ENCODE measurements around the gene AP1AR.

Gene AP1AR

GRCh38 chr4:112231779-112232713 is at the start of gene AP1AR:
Gene AP1AR (plus strand): TSS chr4:112231787. CDS start chr4:112232092, 305 bp downstream.
- Histone ChIP-seq H2AFZ (ENCODE audit: low read length) (peak within 1 kb of the TSS; percentile 66), H3K4me1 (ENCODE audit: insufficient read depth, low read length, severe bottlenecking) (peaks cover 31% of the 10 kb centered on the region), H3K4me2 (ENCODE audit: low read length) (peak within 1 kb of the TSS; percentile 90), H3K27me3 (ENCODE audit: insufficient read depth, low read length) (no peaks in the 10 kb centered on the region), H3F3A (ENCODE audit: insufficient read depth, low read length) (no peaks in the 10 kb centered on the region), H3K9ac (ENCODE audit: low read length) (peak within 1 kb of the TSS; percentile 84), H3K36me3 (ENCODE audit: insufficient read depth, low read length) (no peaks in the 10 kb centered on the region), H3K79me2 (ENCODE audit: insufficient read depth, low read length) (no peaks in the 10 kb centered on the region), H4K20me1 (ENCODE audit: insufficient read depth, low read length) (no peaks in the 10 kb centered on the region), H3K27ac (ENCODE audit: low read depth, low read length, poor library complexity, severe bottlenecking) (peak within 1 kb of the TSS; percentile 84), H3K9me3 (ENCODE audit: low read length) (no peaks in the 10 kb centered on the region), H3K4me3 (ENCODE audit: low read depth, low read length, poor library complexity, severe bottlenecking) (peak within 1 kb of the TSS; percentile 85), H3K9me2 (ENCODE audit: low read depth, low read length) (no peaks in the 10 kb centered on the region)
- TF ChIP-seq EZH2 (IDR thresholded peaks at IDR 0.05; ENCODE audit: borderline replicate concordance, low read length), result no peak
- TF ChIP-seq, protein P1, sequence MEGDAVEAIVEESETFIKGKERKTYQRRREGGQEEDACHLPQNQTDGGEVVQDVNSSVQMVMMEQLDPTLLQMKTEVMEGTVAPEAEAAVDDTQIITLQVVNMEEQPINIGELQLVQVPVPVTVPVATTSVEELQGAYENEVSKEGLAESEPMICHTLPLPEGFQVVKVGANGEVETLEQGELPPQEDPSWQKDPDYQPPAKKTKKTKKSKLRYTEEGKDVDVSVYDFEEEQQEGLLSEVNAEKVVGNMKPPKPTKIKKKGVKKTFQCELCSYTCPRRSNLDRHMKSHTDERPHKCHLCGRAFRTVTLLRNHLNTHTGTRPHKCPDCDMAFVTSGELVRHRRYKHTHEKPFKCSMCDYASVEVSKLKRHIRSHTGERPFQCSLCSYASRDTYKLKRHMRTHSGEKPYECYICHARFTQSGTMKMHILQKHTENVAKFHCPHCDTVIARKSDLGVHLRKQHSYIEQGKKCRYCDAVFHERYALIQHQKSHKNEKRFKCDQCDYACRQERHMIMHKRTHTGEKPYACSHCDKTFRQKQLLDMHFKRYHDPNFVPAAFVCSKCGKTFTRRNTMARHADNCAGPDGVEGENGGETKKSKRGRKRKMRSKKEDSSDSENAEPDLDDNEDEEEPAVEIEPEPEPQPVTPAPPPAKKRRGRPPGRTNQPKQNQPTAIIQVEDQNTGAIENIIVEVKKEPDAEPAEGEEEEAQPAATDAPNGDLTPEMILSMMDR (IDR thresholded peaks at IDR 0.05; ENCODE audit: low read length), result peak; percentile 58

DNA sequence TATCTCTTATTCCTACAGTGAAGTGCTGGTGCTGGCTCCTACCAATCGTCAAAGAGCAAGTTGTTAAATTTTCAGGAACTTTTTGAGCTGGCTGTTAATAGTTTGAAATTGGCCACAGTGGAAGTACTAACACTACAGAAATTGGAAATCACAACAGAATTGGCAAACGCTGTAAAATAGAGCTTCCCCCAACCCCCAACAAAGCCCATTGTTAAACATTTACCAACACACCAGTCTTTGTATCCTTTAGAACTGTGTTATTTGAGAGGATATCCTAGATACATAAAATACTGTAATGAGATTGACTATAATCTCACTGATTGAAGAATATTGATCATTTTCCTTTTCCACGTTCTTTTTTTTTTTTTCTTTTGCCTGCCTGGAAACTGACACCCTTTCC is 49.0 kb upstream of the AP1AR start:
- Histone ChIP-seq H4K20me1 (ENCODE audit: insufficient read depth, low read length) (no peaks in the 10 kb centered on the region), H3K9me2 (ENCODE audit: low read depth, low read length) (no peaks in the 10 kb centered on the region), H3K9ac (ENCODE audit: low read length) (no peak overlapping the region), H3K4me2 (ENCODE audit: low read length) (no peak overlapping the region), H3K4me3 (ENCODE audit: low read depth, low read length, poor library complexity, severe bottlenecking) (no peak overlapping the region), H3K9me3 (ENCODE audit: low read length) (no peaks in the 10 kb centered on the region), H3K4me1 (ENCODE audit: insufficient read depth, low read length, severe bottlenecking) (no peaks in the 10 kb centered on the region), H3K27ac (ENCODE audit: low read depth, low read length, poor library complexity, severe bottlenecking) (no peak overlapping the region), H3K36me3 (ENCODE audit: insufficient read depth, low read length) (no peaks in the 10 kb centered on the region), H3K27me3 (ENCODE audit: insufficient read depth, low read length) (no peaks in the 10 kb centered on the region), H2AFZ (ENCODE audit: low read length) (no peak overlapping the region), H3K79me2 (ENCODE audit: insufficient read depth, low read length) (no peaks in the 10 kb centered on the region), H3F3A (ENCODE audit: insufficient read depth, low read length) (no peaks in the 10 kb centered on the region)
- no peak for TF ChIP-seq EZH2 (IDR thresholded peaks at IDR 0.05; ENCODE audit: borderline replicate concordance, low read length)
- TF ChIP-seq, protein P1 (IDR thresholded peaks at IDR 0.05; ENCODE audit: low read length), result no peak

DNA sequence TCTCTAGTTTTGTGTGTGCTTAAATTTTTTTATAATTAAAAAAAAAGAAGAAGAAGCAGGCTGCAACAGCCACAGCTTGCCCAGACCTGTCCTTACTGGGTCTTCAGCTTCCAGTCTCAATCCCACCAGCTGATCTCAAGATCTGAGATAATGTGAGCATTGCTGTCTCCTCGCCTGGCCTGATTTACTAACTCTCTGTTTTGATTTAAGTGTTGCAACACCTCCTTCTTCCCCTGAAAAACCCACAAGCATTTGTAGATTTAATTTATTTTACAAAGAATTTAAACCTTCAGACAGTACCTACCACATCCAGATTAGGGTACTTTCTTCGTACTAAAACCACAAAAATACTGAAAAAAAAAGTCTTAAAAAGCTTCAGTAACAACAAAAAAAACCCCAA is 48.3 kb upstream of the AP1AR start:
- TF ChIP-seq, protein P1 (IDR thresholded peaks at IDR 0.05; ENCODE audit: low read length), result no peak
- no peak for TF ChIP-seq EZH2 (IDR thresholded peaks at IDR 0.05; ENCODE audit: borderline replicate concordance, low read length)
- no peak overlapping the region for H3K4me3 ChIP-seq (ENCODE audit: low read depth, low read length, poor library complexity, severe bottlenecking)
- no peaks in the 10 kb centered on the region for H3K9me2 ChIP-seq (ENCODE audit: low read depth, low read length)
- H4K20me1 ChIP-seq (ENCODE audit: insufficient read depth, low read length), result no peaks in the 10 kb centered on the region
- no peaks in the 10 kb centered on the region for H3F3A ChIP-seq (ENCODE audit: insufficient read depth, low read length)
- no peaks in the 10 kb centered on the region for H3K9me3 ChIP-seq (ENCODE audit: low read length)
- H3K36me3 ChIP-seq (ENCODE audit: insufficient read depth, low read length), result no peaks in the 10 kb centered on the region
- H3K4me2 ChIP-seq (ENCODE audit: low read length), result no peak overlapping the region
- H3K27ac ChIP-seq (ENCODE audit: low read depth, low read length, poor library complexity, severe bottlenecking), result no peak overlapping the region
- H3K9ac ChIP-seq (ENCODE audit: low read length), result no peak overlapping the region
- H3K79me2 ChIP-seq (ENCODE audit: insufficient read depth, low read length), result no peaks in the 10 kb centered on the region
- no peaks in the 10 kb centered on the region for H3K4me1 ChIP-seq (ENCODE audit: insufficient read depth, low read length, severe bottlenecking)
- no peak overlapping the region for H2AFZ ChIP-seq (ENCODE audit: low read length)
- no peaks in the 10 kb centered on the region for H3K27me3 ChIP-seq (ENCODE audit: insufficient read depth, low read length)

All from OCI-LY1 (cell line).